ENCODE results near the gene MYL5. TPM values are rescaled to one million over a fixed set of nuclear protein-coding genes. Genes with fewer than 3 reads are reported as not detected.
A peak's percentile ranks its signal among the peaks of the same experiment; 100 is the strongest.

Gene MYL5
- total RNA-seq, 1 donor from 2014 or later, result 22.2 TPM

DNA sequence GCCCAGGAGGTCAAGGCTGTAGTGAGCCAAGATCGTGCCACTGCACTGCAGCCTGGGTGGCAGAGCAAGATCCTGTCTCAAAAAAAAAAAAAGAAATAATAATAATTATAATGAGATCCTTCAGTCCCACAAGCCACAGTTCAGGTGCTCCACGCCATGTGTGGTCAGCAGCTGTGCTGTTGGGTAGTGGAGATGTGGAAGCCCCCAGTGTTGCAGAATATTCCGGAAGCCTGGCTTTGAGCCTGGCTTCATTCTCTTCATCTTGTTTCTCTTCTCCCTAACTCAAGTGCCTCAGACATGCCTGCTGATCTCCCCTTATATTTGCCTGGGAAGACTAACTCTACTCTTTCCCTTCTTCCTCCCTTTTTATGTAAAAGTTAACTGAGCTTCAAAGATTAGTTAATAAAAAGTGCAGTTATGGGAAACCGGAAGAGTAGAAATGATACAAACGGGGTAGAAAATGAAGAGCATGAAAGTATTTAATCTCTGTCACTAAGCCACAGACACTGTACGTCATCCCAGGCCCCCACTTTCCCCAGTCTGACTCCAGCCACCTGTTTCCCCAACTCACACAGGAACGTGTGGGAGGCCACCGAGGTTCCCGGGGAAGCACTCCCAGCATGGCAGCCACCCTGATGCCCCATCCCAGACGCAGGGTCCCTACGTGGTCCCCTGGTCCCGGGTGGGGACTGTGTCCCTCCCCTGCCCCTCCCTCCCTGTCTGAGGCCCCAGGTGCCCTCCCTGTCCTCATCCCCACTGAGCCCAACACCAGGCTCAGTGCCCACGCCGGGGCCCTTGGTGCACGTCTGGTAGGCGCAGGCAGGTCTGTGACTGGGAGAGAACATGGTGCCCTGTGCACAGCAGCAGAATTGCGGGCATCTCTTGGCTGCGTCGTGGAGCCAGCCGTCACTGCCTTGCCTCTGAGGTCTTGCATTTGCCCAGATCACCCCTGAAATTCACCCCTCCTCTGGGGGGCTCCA lies 55.3 kb downstream of the MYL5 start:
- ATAC-seq, result peak; percentile 16

DNA sequence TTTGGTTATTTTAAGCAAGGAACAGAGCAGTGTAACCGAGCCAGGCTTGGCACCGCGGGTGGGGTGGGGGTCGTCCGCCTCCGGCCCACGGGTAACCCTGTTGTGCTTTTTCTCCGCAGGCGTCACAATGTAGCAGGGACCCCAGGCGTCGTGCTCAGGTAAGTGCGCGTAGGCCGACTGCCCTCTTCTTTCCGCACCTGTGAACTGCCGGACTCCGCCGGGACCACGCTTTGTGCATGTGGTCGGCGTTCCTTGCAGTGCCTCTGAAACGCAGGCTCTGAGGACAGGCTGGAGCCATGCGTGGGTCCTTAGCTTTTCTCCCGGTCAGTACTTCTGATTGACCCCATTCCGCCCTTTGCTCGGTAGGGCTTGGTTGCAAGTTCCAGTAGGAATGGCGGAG lies 56.2 kb downstream of the MYL5 start:
- no peak for ATAC-seq

DNA sequence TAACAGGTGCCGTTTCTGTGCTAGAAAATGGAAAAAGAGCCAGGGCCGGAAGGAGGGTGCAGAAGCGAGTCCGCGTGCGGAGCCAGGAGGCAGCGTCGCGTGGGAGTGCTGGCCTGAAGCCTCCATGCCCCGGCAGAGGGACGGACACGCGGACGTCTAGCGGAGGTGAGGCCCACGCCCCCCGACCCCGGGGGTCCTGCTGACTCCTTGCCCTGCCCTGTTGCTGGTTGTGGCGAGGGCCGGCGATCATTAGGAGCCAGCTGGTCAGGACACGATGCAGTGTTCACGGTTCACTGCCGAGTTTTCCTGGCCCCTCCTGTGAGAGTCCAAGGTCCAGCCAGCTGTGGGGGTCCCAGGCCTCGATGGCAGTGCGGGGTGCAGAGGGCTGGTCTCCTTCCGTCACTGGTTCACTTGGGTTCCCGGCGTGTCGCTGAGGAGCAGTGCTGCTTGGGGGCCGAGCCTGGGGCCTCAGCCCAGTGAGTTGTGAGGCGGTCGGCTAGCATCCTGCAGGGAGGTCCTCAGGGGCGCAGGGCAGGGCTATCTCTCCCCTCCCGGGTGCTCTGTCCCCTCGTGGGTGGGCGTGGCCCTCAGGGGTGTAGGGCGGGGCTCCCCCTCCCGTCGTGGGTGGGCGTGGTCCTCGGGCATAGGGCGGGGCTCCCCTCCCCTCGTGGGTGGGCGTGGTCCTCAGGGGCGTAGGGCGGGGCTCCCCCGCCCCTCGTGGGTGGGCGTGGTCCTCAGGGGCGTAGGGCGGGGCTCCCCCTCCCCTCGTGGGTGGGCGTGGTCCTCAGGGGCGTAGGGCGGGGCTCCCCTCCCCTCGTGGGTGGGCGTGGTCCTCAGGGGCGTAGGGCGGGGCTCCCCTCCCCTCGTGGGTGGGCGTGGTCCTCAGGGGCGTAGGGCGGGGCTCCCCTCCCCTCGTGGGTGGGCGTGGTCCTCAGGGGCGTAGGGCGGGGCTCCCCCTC lies 56.9 kb downstream of the MYL5 start:
- ATAC-seq, result peak; percentile 15

Other genes with a start within 250 kb of the MYL5 start
- gene ZNF721, start 175.4 kb upstream of the MYL5 start, total RNA-seq, result 12.8 TPM
- gene PIGG, start 175.3 kb upstream of the MYL5 start, total RNA-seq, result 29.1 TPM
- gene TMEM271, start 98.2 kb upstream of the MYL5 start, total RNA-seq, result not detected
- gene PDE6B, start 49.0 kb upstream of the MYL5 start, total RNA-seq, result 0.88 TPM
- gene ATP5ME, start 266 bp upstream of the MYL5 start, total RNA-seq, result 344 TPM
- gene SLC49A3, start 14.6 kb downstream of the MYL5 start, total RNA-seq, result 2.7 TPM
- 30.5 TPM for gene PCGF3, start 31.3 kb downstream of the MYL5 start, total RNA-seq
- gene CPLX1, start 151.6 kb downstream of the MYL5 start, total RNA-seq, result 0.92 TPM